KMS-11 (cell line): ENCODE measurements around the gene SHROOM3.

ENCODE experiments used
- H2AFZ ChIP-seq: fragments of 200-600 bp; sonication (generic); 2 replicates; pipeline ENCODE4 v1.6.1; 2016; ENCODE audit warnings: antibody characterized with exemption, mixed run types, low read depth
- H3K27ac ChIP-seq: fragments of 200-600 bp; sonication (generic); 2 replicates; pipeline ENCODE4 v1.6.1; 2016; ENCODE audit warnings: mild to moderate bottlenecking, mixed run types
- H3K27me3 ChIP-seq: fragments of 200-600 bp; sonication (generic); 2 replicates; pipeline ENCODE4 v1.6.1; 2017; ENCODE audit warnings: mild to moderate bottlenecking, low read depth, mixed run types, moderate library complexity; ENCODE audit not compliant: insufficient read depth
- H3K36me3 ChIP-seq: fragments of 200-600 bp; sonication (generic); 2 replicates; pipeline ENCODE4 v1.6.1; 2017; ENCODE audit warnings: mild to moderate bottlenecking, mixed run types; ENCODE audit not compliant: insufficient read depth
- H3K4me1 ChIP-seq: fragments of 200-600 bp; sonication (generic); 2 replicates; pipeline ENCODE4 v1.6.1; 2016; ENCODE audit warnings: mild to moderate bottlenecking, low read depth, mixed run types; ENCODE audit not compliant: poor library complexity, severe bottlenecking
- H3K4me2 ChIP-seq: fragments of 200-600 bp; sonication (generic); 2 replicates; pipeline ENCODE4 v1.7.0; 2016; ENCODE audit warnings: mild to moderate bottlenecking, mixed run types
- H3K4me3 ChIP-seq: fragments of 200-600 bp; sonication (generic); IDR thresholded peaks from 2 replicates; pipeline ENCODE4 v1.6.1; 2017; ENCODE audit warnings: low read depth, low read length, mixed read lengths; ENCODE audit not compliant: insufficient read depth
- H3K79me2 ChIP-seq: fragments of 200-600 bp; sonication (generic); 2 replicates; pipeline ENCODE4 v1.6.1; 2016; ENCODE audit warnings: low read depth, mixed run types; ENCODE audit not compliant: insufficient read depth
- H3K9ac ChIP-seq: fragments of 200-600 bp; sonication (generic); 2 replicates; pipeline ENCODE4 v1.6.1; 2016; ENCODE audit warnings: mild to moderate bottlenecking, mixed run types
- H4K20me1 ChIP-seq: fragments of 200-600 bp; sonication (generic); 2 replicates; pipeline ENCODE4 v1.6.1; 2016; ENCODE audit warnings: mild to moderate bottlenecking, mixed run types; ENCODE audit not compliant: insufficient read depth
- CTCF ChIP-seq: fragments of 200-600 bp; sonication (generic); conservative IDR thresholded peaks from 2 replicates; pipeline ENCODE4 v1.6.1; 2017; ENCODE audit warnings: low read depth, mild to moderate bottlenecking, antibody characterized with exemption, low read length, moderate library complexity, mixed read lengths

The SHROOM3 gene

GRCh38 chr4:76623217-76624045 is 188.4 kb downstream of the SHROOM3 start:
- Histone ChIP-seq H3K79me2 (no peaks in the 10 kb centered on the region), H4K20me1 (no peaks in the 10 kb centered on the region), H2AFZ (no peak overlapping the region), H3K4me1 (peaks cover 20% of the 10 kb centered on the region), H3K4me3 (no peak overlapping the region), H3K27ac (no peak overlapping the region), H3K9ac (no peak overlapping the region), H3K27me3 (no peaks in the 10 kb centered on the region), H3K4me2 (no peak overlapping the region), H3K36me3 (no peaks in the 10 kb centered on the region)
- TF ChIP-seq CTCF, result no peak

- Histone ChIP-seq H3K9ac (no peak overlapping the region), H3K27ac (no peak overlapping the region), H3K4me3 (no peak overlapping the region), H3K4me1 (peaks cover 20% of the 10 kb centered on the region), H2AFZ (no peak overlapping the region), H3K4me2 (no peak overlapping the region), H3K27me3 (no peaks in the 10 kb centered on the region), H4K20me1 (no peaks in the 10 kb centered on the region), H3K79me2 (no peaks in the 10 kb centered on the region), H3K36me3 (no peaks in the 10 kb centered on the region)
- TF ChIP-seq CTCF, result no peak
Observed at GRCh38 chr4:76624241-76624681, 189.2 kb downstream of the SHROOM3 start.

GRCh38 chr4:76624931-76625715 is 190.1 kb downstream of the SHROOM3 start:
- no peaks in the 10 kb centered on the region for H3K36me3 ChIP-seq
- no peak for TF ChIP-seq CTCF
- no peak overlapping the region for H3K9ac ChIP-seq
- H3K4me3 ChIP-seq, result no peak overlapping the region
- no peaks in the 10 kb centered on the region for H4K20me1 ChIP-seq
- H3K4me1 ChIP-seq, result peaks cover 20% of the 10 kb centered on the region
- H3K4me2 ChIP-seq, result no peak overlapping the region
- no peaks in the 10 kb centered on the region for H3K79me2 ChIP-seq
- H2AFZ ChIP-seq, result no peak overlapping the region
- no peak overlapping the region for H3K27ac ChIP-seq
- H3K27me3 ChIP-seq, result no peaks in the 10 kb centered on the region

GRCh38 chr4:76626686-76627465 is 191.8 kb downstream of the SHROOM3 start:
- H3K4me3 ChIP-seq, result no peak overlapping the region
- peak; percentile 43 for TF ChIP-seq CTCF
- no peaks in the 10 kb centered on the region for H4K20me1 ChIP-seq
- H3K27ac ChIP-seq, result no peak overlapping the region
- no peaks in the 10 kb centered on the region for H3K36me3 ChIP-seq
- H3K4me2 ChIP-seq, result no peak overlapping the region
- no peaks in the 10 kb centered on the region for H3K27me3 ChIP-seq
- H2AFZ ChIP-seq, result no peak overlapping the region
- H3K4me1 ChIP-seq, result peaks cover 3% of the 10 kb centered on the region
- no peak overlapping the region for H3K9ac ChIP-seq
- H3K79me2 ChIP-seq, result no peaks in the 10 kb centered on the region
